SK-N-SH treated with all-trans-retinoic acid at 6 μM for 48 hours (cell line): ENCODE measurements around the gene FLRT3.

Experiments
- ATAC-seq: fragments of 200-7000 bp; cut with Tn5 transposase; 3 replicates; pipeline ENCODE4 v1.9.1; 2020; ENCODE audit warnings: mild to moderate bottlenecking, moderate library complexity
- ARNTL ChIP-seq: fragments of 450-650 bp; formaldehyde crosslinking; IDR thresholded peaks from 2 replicates; pipeline ENCODE4 v1.5.0; 2020; ENCODE audit warnings: low read depth, mild to moderate bottlenecking, moderate library complexity, borderline replicate concordance
- BACH2 ChIP-seq: fragments of 250-450 bp; sonication (Bioruptor Pico); IDR thresholded peaks from 2 replicates; pipeline ENCODE4 v1.9.0; 2021; ENCODE audit warnings: mild to moderate bottlenecking, borderline replicate concordance
- CSRNP3 ChIP-seq: fragments of 250-450 bp; sonication (Bioruptor Pico); IDR thresholded peaks from 2 replicates; pipeline ENCODE4 v1.5.1; 2021; ENCODE audit warnings: mild to moderate bottlenecking, moderate library complexity
- ESRRG ChIP-seq: fragments of 250-450 bp; sonication (Bioruptor Pico); IDR thresholded peaks from 2 replicates; pipeline ENCODE4 v1.6.1; 2021; ENCODE audit warnings: mild to moderate bottlenecking
- ISL1 ChIP-seq: fragments of 250-450 bp; sonication (Bioruptor Pico); IDR thresholded peaks from 2 replicates; pipeline ENCODE4 v2.1.2; 2022; ENCODE audit warnings: mild to moderate bottlenecking, moderate library complexity
- OSR1 ChIP-seq: fragments of 250-450 bp; sonication (Bioruptor Pico); IDR thresholded peaks from 2 replicates; pipeline ENCODE4 v1.8.0; 2022; ENCODE audit warnings: moderate library complexity, mild to moderate bottlenecking, inconsistent platforms
- PATZ1 ChIP-seq: fragments of 250-450 bp; sonication (Bioruptor Pico); IDR thresholded peaks from 2 replicates; pipeline ENCODE4 v1.8.0; 2020; ENCODE audit warnings: mild to moderate bottlenecking, moderate library complexity, borderline replicate concordance
- PPARA ChIP-seq: fragments of 250-450 bp; sonication (Bioruptor Pico); IDR thresholded peaks from 2 replicates; pipeline ENCODE4 v1.5.0; 2020; ENCODE audit warnings: mild to moderate bottlenecking, borderline replicate concordance
- RARB ChIP-seq: fragments of 250-450 bp; sonication (Bioruptor Pico); IDR thresholded peaks from 2 replicates; pipeline ENCODE4 v1.8.0; 2021; ENCODE audit warnings: mild to moderate bottlenecking, moderate library complexity
- SNAI2 ChIP-seq: fragments of 250-450 bp; sonication (Bioruptor Pico); IDR thresholded peaks from 2 replicates; pipeline ENCODE4 v1.5.0; 2020; ENCODE audit warnings: mild to moderate bottlenecking, moderate library complexity
- TCF4 ChIP-seq: fragments of 250-450 bp; sonication (Bioruptor Pico); IDR thresholded peaks from 2 replicates; pipeline ENCODE4 v1.8.0; 2021; ENCODE audit warnings: mild to moderate bottlenecking, moderate library complexity, borderline replicate concordance
- TOX ChIP-seq: fragments of 250-450 bp; sonication (Bioruptor Pico); IDR thresholded peaks from 2 replicates; pipeline ENCODE4 v1.8.0; 2021; ENCODE audit warnings: mild to moderate bottlenecking, moderate library complexity, borderline replicate concordance
- TSHZ2 ChIP-seq: fragments of 250-450 bp; sonication (Bioruptor Pico); IDR thresholded peaks from 2 replicates; pipeline ENCODE4 v1.5.0; 2020; ENCODE audit warnings: mild to moderate bottlenecking, moderate library complexity
- ZFP3 ChIP-seq: fragments of 250-450 bp; sonication (Bioruptor Pico); IDR thresholded peaks from 2 replicates; pipeline ENCODE4 v1.5.0; 2020; ENCODE audit warnings: mild to moderate bottlenecking, moderate library complexity
- ZFP30 ChIP-seq: fragments of 450-650 bp; formaldehyde crosslinking; IDR thresholded peaks from 2 replicates; pipeline ENCODE4 v1.5.0; 2022; ENCODE audit warnings: mild to moderate bottlenecking, moderate library complexity
- ZNF565 ChIP-seq: fragments of 450-650 bp; formaldehyde crosslinking; conservative IDR thresholded peaks from 2 replicates; pipeline ENCODE4 v1.5.0; 2020; ENCODE audit warnings: low read depth, mild to moderate bottlenecking, moderate library complexity
- ZNF70 ChIP-seq: fragments of 450-650 bp; formaldehyde crosslinking; IDR thresholded peaks from 2 replicates; pipeline ENCODE4 v1.5.0; 2020; ENCODE audit warnings: mild to moderate bottlenecking, moderate library complexity
- ZNF8 ChIP-seq: fragments of 450-650 bp; formaldehyde crosslinking; IDR thresholded peaks from 2 replicates; pipeline ENCODE4 v1.5.0; 2020; ENCODE audit warnings: mild to moderate bottlenecking, moderate library complexity
- TF ChIP-seq, protein P1 (sequence below): fragments of 250-450 bp; sonication (Bioruptor Pico); IDR thresholded peaks from 2 replicates; pipeline ENCODE4 v1.5.1; 2020; ENCODE audit warnings: low read depth, mild to moderate bottlenecking, moderate library complexity
- TF ChIP-seq, protein P2 (sequence below): fragments of 250-450 bp; sonication (Bioruptor Pico); IDR thresholded peaks from 2 replicates; pipeline ENCODE4 v1.8.0; 2021; ENCODE audit warnings: low read depth, mild to moderate bottlenecking, moderate library complexity, borderline replicate concordance

FLRT3 gene

DNA sequence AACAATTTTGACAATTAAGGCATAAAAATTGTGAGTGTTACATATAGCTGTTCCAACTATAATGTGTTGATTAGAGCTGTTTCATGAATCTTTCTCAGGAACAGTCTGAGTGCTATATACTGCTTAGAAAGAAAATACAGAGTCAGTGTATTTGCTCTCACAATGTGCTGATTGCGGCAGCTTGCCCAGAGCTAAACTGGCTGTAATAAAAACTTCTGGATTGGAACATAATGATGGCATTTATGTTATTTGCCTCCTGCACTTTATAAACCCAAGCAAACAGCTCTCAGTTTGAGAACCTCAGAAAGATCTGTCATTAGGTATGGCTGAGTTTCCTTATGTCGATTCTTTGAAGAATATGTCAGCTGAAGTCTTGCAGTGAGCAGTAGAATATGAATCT is 29.5 kb downstream of the FLRT3 start (continued):
- TF ChIP-seq PATZ1 (CRISPR knock-in tag), result no peak

GRCh38 chr20:14304472-14304871 is 32.9 kb downstream of the FLRT3 start:
- TF ChIP-seq, protein P1, sequence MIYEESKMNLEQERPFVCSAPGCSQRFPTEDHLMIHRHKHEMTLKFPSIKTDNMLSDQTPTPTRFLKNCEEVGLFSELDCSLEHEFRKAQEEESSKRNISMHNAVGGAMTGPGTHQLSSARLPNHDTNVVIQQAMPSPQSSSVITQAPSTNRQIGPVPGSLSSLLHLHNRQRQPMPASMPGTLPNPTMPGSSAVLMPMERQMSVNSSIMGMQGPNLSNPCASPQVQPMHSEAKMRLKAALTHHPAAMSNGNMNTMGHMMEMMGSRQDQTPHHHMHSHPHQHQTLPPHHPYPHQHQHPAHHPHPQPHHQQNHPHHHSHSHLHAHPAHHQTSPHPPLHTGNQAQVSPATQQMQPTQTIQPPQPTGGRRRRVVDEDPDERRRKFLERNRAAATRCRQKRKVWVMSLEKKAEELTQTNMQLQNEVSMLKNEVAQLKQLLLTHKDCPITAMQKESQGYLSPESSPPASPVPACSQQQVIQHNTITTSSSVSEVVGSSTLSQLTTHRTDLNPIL, result no peak
- TF ChIP-seq CSRNP3 (no peak), ZFP3 (CRISPR knock-in tag) (no peak), TSHZ2 (no peak), TCF4 (CRISPR knock-in tag) (no peak), ARNTL (CRISPR knock-in tag) (no peak), BACH2 (CRISPR knock-in tag) (no peak), ISL1 (CRISPR knock-in tag) (no peak), SNAI2 (CRISPR knock-in tag) (no peak), ZFP30 (CRISPR knock-in tag) (no peak), RARB (CRISPR knock-in tag) (no peak), PPARA (no peak)
- TF ChIP-seq, protein P2, sequence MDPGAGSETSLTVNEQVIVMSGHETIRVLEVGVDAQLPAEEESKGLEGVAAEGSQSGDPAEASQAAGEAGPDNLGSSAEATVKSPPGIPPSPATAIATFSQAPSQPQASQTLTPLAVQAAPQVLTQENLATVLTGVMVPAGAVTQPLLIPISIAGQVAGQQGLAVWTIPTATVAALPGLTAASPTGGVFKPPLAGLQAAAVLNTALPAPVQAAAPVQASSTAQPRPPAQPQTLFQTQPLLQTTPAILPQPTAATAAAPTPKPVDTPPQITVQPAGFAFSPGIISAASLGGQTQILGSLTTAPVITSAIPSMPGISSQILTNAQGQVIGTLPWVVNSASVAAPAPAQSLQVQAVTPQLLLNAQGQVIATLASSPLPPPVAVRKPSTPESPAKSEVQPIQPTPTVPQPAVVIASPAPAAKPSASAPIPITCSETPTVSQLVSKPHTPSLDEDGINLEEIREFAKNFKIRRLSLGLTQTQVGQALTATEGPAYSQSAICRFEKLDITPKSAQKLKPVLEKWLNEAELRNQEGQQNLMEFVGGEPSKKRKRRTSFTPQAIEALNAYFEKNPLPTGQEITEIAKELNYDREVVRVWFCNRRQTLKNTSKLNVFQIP (CRISPR knock-in tag), result no peak
- no peak for ATAC-seq

- ATAC-seq, result no peak
- TF ChIP-seq ARNTL (CRISPR knock-in tag) (no peak), ZNF8 (no peak), ZFP30 (CRISPR knock-in tag) (no peak), ZNF565 (CRISPR knock-in tag) (no peak), ESRRG (CRISPR knock-in tag) (no peak), ZNF70 (CRISPR knock-in tag) (no peak), TCF4 (CRISPR knock-in tag) (no peak), TSHZ2 (no peak), SNAI2 (CRISPR knock-in tag) (no peak), CSRNP3 (no peak), OSR1 (CRISPR knock-in tag) (no peak), PATZ1 (CRISPR knock-in tag) (no peak), RARB (CRISPR knock-in tag) (no peak), ISL1 (CRISPR knock-in tag) (no peak), TOX (CRISPR knock-in tag) (no peak)
- TF ChIP-seq, protein P2 (CRISPR knock-in tag), result no peak
Observed at GRCh38 chr20:14303651-14304050, 33.8 kb downstream of the FLRT3 start.
